CD4-positive, alpha-beta memory T cell (primary cell): ENCODE measurements around the gene RPS6KB2. TPM values are rescaled to one million over a fixed set of nuclear protein-coding genes. Genes with fewer than 3 reads are reported as not detected.

ENCODE experiments used
- CTCF ChIA-PET: fragments of 350-600 bp; sonication (Branson Sonifier 250); formaldehyde crosslinking; loops from one replicate; lab custom pipeline; 2021; ENCODE audit warnings: inconsistent platforms; ENCODE audit not compliant: partially characterized antibody; lab: Charles Lee
- POLR2A ChIA-PET: fragments of 350-600 bp; sonication (Branson Sonifier 250); formaldehyde crosslinking; loops from one replicate; lab custom pipeline; 2021; ENCODE audit not compliant: partially characterized antibody; lab: Charles Lee
- DNase-seq, 5 donors: peaks; one replicate each; pipeline versions ENCODE4 v3.0.0 to v3.0.0-alpha.2; 2020 to 2022; ENCODE audit warnings: mixed read lengths in 1 of 5
- H3K27ac ChIP-seq: one replicate; pipeline ENCODE4 v1.7.0; 2013; ENCODE audit warnings: low read depth, low read length
- H3K27me3 ChIP-seq: 2 replicates; pipeline ENCODE4 v1.7.0; 2013; ENCODE audit warnings: mild to moderate bottlenecking, low read length, moderate library complexity; ENCODE audit not compliant: insufficient read depth
- H3K36me3 ChIP-seq: 2 replicates; pipeline ENCODE4 v1.7.0; 2013; ENCODE audit warnings: mild to moderate bottlenecking, low read length, moderate library complexity; ENCODE audit not compliant: insufficient read depth
- H3K4me1 ChIP-seq: 2 replicates; pipeline ENCODE4 v1.7.0; 2013; ENCODE audit warnings: mild to moderate bottlenecking, low read length, moderate library complexity; ENCODE audit not compliant: insufficient read depth
- H3K4me3 ChIP-seq, 2 donors: one replicate each; pipeline ENCODE4 v1.7.0; 2013; ENCODE audit warnings: low read length in 2 of 2, mild to moderate bottlenecking in 1 of 2
- H3K9me3 ChIP-seq, 2 donors: one replicate each; pipeline ENCODE4 v1.7.0; 2013; ENCODE audit warnings: low read length in 2 of 2, control low read depth in 1 of 2; ENCODE audit not compliant: control insufficient read depth in 1 of 2
- H3K27ac Mint-ChIP-seq, 7 donors: one replicate each; pipeline ENCODE4 v1.8.0; 2020 to 2021; ENCODE audit warnings: mixed read lengths in 7 of 7, mild to moderate bottlenecking in 6 of 7, inconsistent platforms in 3 of 7, moderate library complexity in 3 of 7
- H3K27me3 Mint-ChIP-seq, 2 donors: one replicate each; pipeline ENCODE4 v1.8.0; 2020 to 2021; ENCODE audit warnings: mixed read lengths in 2 of 2
- H3K36me3 Mint-ChIP-seq, 2 donors: one replicate each; pipeline ENCODE4 v1.8.0; 2020 to 2021; ENCODE audit warnings: mixed read lengths in 2 of 2, inconsistent platforms in 1 of 2, mild to moderate bottlenecking in 1 of 2
- H3K4me1 Mint-ChIP-seq, 4 donors: one replicate each; pipeline ENCODE4 v1.8.0; 2020 to 2021; ENCODE audit warnings: mixed read lengths in 4 of 4, mild to moderate bottlenecking in 1 of 4
- H3K4me3 Mint-ChIP-seq, 8 donors: one replicate each; pipeline ENCODE4 v1.8.0; 2020 to 2021; ENCODE audit warnings: mixed read lengths in 8 of 8, mild to moderate bottlenecking in 7 of 8, moderate library complexity in 6 of 8, inconsistent platforms in 3 of 8
- H3K9me3 Mint-ChIP-seq, 8 donors: one replicate each; pipeline ENCODE4 v1.8.0; 2020 to 2021; ENCODE audit warnings: mixed read lengths in 8 of 8, mild to moderate bottlenecking in 5 of 8, inconsistent platforms in 3 of 8, moderate library complexity in 1 of 8
- intact Hi-C: fragments of 100-400 bp; cut with micrococcal nuclease; formaldehyde crosslinking; loops from one replicate; pipeline ENCODE4 v1.15.1; 2023
- polyA plus RNA-seq, 2 donors: library from polyadenylated mRNA; unstranded; fragments of 300-500 nt; fragmentation: Illumina TruSeq; gene quantifications; one replicate each; pipeline ENCODE4 v1.2.3, GENCODE V29; 2021
- total RNA-seq, 2 experiments: library from RNA; stranded (reverse); gene quantifications; one replicate each; pipeline ENCODE4 v1.2.3, GENCODE V29; 2021

Gene RPS6KB2
- total and polyA plus RNA-seq, 4 experiments from 2014 or later: 55.2 to 79.9 (median 68.2) TPM

DNA sequence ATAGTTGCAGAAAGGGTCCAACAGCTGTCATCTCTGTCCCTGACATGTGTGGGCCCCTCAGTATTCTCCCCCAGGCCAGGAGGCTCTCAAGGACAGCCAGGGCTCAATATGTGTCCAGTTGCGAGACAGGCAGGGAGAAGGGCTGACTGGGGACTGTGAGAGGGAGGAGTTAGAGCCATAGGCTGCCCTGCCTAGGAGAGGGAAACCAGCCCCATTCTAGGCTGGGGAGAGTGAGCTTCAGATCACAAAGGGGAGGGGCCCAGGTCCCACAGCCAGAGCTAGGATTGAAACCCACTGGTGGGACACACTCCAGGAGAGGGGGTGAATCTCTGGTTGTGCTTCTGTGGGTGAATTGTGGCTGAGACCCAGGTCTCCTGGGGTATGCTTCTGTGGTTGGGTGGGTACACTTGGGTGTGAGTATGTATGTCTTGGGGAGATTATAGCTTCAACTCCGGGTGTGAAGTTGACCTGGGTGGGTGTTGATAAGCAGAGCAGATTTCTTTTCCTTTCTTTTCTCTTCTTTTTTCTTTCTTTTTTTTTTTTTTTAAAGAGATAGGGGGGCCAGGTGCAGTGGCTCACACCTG lies 14.9 kb upstream of the RPS6KB2 start:
- peaks cover 48 to 86% (median 71%) of the 10 kb centered on the region in 4 donors for H3K4me1 Mint-ChIP-seq
- Histone ChIP-seq H3K4me3 (no peak overlapping the region), H3K27ac (no peak overlapping the region), H3K4me1 (peaks cover 93% of the 10 kb centered on the region), H3K27me3 (no peaks in the 10 kb centered on the region), H3K9me3 (no peaks in the 10 kb centered on the region), H3K36me3 (peaks cover 5% of the 10 kb centered on the region)
- H3K27me3 Mint-ChIP-seq: no peaks in the 10 kb centered on the region
- intact Hi-C loops: no loop called here
- H3K36me3 Mint-ChIP-seq: peaks cover 3% of the 10 kb centered on the region in 2 donors
- CTCF ChIA-PET: interaction anchor here (0.8 to 4.4 kb wide), 5 partner anchors 11 to 55 kb away, joined by 3 to 34 read pairs (median 5); partner anchors contain the start of genes PPP1CA, PTPRCAP and TBC1D10C
- H3K9me3 Mint-ChIP-seq: peaks cover 0 to 2% (median 0%) of the 10 kb centered on the region in 8 donors
- POLR2A ChIA-PET: interaction anchor here (0.6 to 31.8 kb wide), 11 partner anchors 7 to 471 kb away, joined by 3 to 2262 read pairs (median 6); partner anchors contain the start of genes AIP, CORO1B, PPP1CA and PTPRCAP
- no peak for DNase-seq
- H3K27ac Mint-ChIP-seq: peak overlapping the region in 6 of 7 donors; percentile 19 to 77 (median 43)
- H3K4me3 Mint-ChIP-seq: peak overlapping the region in 4 of 8 donors; percentile 2 to 62 (median 52)

DNA sequence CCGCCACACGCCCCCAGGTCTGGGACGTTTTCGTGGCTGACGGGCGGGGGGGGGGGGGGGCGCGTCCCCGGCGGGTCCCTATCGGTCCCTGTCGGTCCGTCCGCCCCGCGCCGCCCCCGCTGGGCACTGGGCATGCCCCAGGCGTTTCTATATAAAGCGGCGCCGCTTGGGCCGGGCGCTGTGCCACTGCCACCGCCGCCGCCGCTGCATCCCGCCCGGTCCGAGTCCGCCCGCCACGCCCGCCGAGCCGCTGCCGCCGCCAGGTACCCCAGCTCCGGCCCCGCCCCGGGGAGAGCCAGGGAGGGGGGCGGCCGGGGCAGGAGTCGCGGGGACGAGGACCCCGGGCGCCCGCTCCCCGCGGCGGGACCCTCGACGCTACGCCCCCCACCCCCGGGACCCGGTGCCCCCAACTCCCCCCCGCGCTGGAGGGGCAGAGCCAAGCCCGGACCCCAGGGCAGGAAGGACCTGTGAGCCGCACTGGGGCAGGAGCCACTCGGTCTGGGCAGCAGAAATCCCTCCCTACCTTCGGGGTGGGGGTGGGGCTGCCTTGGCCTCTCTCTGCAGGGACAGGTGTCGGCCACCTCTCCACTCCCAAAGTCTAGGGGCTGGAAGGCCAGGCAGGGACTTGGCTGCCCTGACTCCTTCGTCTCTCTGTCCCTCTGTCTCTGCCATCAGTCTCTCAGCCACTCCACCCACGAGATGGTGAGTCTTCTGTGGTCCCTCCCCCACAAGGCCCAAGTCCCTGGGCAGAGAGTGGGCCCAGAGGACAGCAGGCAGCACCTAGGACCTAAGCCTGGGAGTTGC lies 12.6 kb upstream of the RPS6KB2 start, which contains the start of gene CARNS1:
CARNS1 (plus strand) TSS at position 178 of the 804 bp plus-strand sequence; CDS start at position 700, 522 bp downstream.
- Mint-ChIP-seq H3K27me3 (no peaks in the 10 kb centered on the region), H3K9me3 (peaks cover 0 to 2% (median 0%) of the 10 kb centered on the region in 8 donors), H3K4me3 (peak within 1 kb of the TSS; percentile 82 to 98 (median 87)), H3K27ac (peak within 1 kb of the TSS; percentile 92 to 98 (median 97)), H3K4me1 (peaks cover 39 to 84% (median 66%) of the 10 kb centered on the region in 4 donors), H3K36me3 (no peaks in the 10 kb centered on the region)
- Histone ChIP-seq H3K4me3 (peak within 1 kb of the TSS in 1 of 2 donors; percentile 15), H3K27ac (peak within 1 kb of the TSS; percentile 53), H3K36me3 (no peaks in the 10 kb centered on the region), H3K4me1 (peaks cover 91% of the 10 kb centered on the region), H3K27me3 (no peaks in the 10 kb centered on the region), H3K9me3 (no peaks in the 10 kb centered on the region)
- ChIA-PET CTCF (interaction anchor here (0.6 to 6.4 kb wide), 5 partner anchors 12 to 53 kb away, joined by 3 to 63 read pairs (median 5); partner anchors contain the start of genes PPP1CA, PTPRCAP, TBC1D10C and TMEM134), POLR2A (interaction anchor here (1.2 to 31.8 kb wide), 7 partner anchors 16 to 53 kb away, joined by 3 to 2262 read pairs (median 13); partner anchors contain the start of genes CORO1B, PPP1CA, PTPRCAP and RAD9A)
- no peak for DNase-seq
- intact Hi-C loops: loop anchor here (2.0 kb wide), 1 partner anchor 53 kb away; the partner anchor contains the start of gene TMEM134

DNA sequence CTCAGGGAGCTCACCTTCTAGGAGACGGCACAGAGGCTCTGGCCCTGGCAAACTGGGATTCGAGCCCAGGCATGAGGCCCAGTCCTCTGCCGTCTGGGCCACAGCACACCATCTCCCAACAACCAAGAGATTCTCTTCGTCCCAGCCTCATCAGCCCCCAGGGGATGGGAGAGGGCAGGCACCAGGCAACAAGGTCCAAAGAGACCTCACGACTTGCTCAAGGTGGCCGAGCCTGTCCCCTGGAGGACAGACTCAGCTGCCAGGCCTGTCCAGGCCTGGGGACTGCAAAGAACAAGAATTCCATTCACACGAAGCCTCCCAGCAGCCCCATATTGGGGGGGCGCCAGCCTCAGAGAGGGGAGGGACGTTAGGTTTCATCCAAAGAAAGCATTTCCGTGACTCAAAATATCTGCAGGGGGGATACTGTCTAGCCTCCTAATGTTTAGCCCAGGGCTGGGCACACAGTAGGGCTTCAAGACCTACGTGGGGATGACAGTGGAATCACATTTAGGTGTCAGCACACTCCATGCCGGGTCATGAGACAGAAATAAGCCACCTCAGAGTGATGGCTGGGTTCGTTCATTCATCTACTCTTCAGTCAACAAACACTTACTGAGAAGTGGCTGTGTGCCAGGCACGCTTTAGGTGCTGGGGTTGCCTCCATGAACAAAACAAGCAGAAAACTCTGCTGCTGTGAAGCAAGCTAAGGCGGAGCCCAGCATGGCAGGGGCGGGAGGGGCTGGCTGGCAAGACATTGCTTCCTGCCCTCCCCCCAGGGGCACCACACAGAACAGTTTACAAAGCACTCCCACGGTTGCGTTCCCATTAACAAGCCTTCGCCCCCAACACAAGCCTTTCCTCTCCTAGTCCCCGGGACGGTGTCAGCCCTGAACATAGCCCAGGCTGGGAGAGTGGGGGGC lies 11.6 kb upstream of the RPS6KB2 start:
- no peaks in the 10 kb centered on the region for H3K27me3 ChIP-seq
- peak overlapping the region in 1 of 2 donors; percentile 15 for H3K4me3 ChIP-seq
- peaks cover 87% of the 10 kb centered on the region for H3K4me1 ChIP-seq
- Mint-ChIP-seq H3K9me3 (peaks cover 0 to 2% (median 0%) of the 10 kb centered on the region in 8 donors), H3K27me3 (no peaks in the 10 kb centered on the region), H3K36me3 (no peaks in the 10 kb centered on the region), H3K4me1 (peaks cover 37 to 81% (median 63%) of the 10 kb centered on the region in 4 donors), H3K4me3 (peak overlapping the region; percentile 78 to 98 (median 87)), H3K27ac (peak overlapping the region; percentile 92 to 98 (median 97))
- POLR2A ChIA-PET: interaction anchor here (0.8 to 31.8 kb wide), 14 partner anchors 15 to 145 kb away, joined by 3 to 2262 read pairs (median 4); partner anchors contain the start of genes AIP, CDK2AP2, CORO1B and POLD4
- CTCF ChIA-PET: interaction anchor here (0.6 to 6.4 kb wide), 6 partner anchors 9 to 52 kb away, joined by 3 to 63 read pairs (median 4); partner anchors contain the start of genes PPP1CA, PTPRCAP, TBC1D10C and TMEM134
- intact Hi-C loops: loop anchor here (1.0 to 2.0 kb wide), 4 partner anchors 7 to 52 kb away; partner anchors contain the start of genes RPS6KB2 and TMEM134
- peak; percentile 82 to 95 (median 89) for DNase-seq
- peak overlapping the region; percentile 53 for H3K27ac ChIP-seq
- H3K9me3 ChIP-seq: no peaks in the 10 kb centered on the region
- H3K36me3 ChIP-seq: no peaks in the 10 kb centered on the region

DNA sequence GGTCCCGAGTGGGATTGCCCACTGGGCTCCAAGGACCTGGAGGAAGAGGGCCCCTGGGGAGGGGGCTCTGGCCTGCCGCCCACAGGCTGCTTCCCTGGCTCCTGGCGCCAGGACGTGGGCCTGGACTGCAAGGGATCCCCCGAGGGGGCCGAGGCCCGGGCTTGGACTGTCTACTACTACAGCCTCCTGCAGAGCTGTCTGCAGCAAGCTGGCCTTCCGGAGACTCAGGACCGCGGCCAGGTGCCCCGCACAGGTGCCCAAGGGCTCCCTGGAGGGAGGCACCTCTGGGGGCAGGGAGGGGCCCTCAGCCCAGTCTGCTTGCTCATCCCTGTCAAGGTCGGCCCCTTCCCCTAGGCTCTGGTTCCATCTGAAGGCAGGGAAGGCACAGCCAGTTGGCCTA lies 10.9 kb upstream of the RPS6KB2 start:
- H3K27me3 Mint-ChIP-seq: no peaks in the 10 kb centered on the region
- no peaks in the 10 kb centered on the region for H3K36me3 Mint-ChIP-seq
- Histone ChIP-seq H3K36me3 (no peaks in the 10 kb centered on the region), H3K27ac (peak overlapping the region; percentile 53), H3K27me3 (no peaks in the 10 kb centered on the region), H3K9me3 (no peaks in the 10 kb centered on the region), H3K4me1 (peaks cover 80% of the 10 kb centered on the region), H3K4me3 (peak overlapping the region in 1 of 2 donors; percentile 3)
- H3K9me3 Mint-ChIP-seq: peaks cover 0 to 2% (median 0%) of the 10 kb centered on the region in 8 donors
- H3K4me3 Mint-ChIP-seq: peak overlapping the region in 6 of 8 donors; percentile 10 to 98 (median 68)
- H3K27ac Mint-ChIP-seq: peak overlapping the region; percentile 76 to 92 (median 79)
- intact Hi-C loops: loop anchor here (1.0 to 2.0 kb wide), 4 partner anchors 8 to 51 kb away; partner anchors contain the start of genes RPS6KB2 and TMEM134
- no peak for DNase-seq
- H3K4me1 Mint-ChIP-seq: peaks cover 33 to 73% (median 55%) of the 10 kb centered on the region in 4 donors
- ChIA-PET CTCF (interaction anchor here (0.9 to 6.4 kb wide), 6 partner anchors 10 to 61 kb away, joined by 3 to 63 read pairs (median 5); partner anchors contain the start of genes PPP1CA, PTPRCAP and TBC1D10C), POLR2A (interaction anchor here (0.8 to 31.8 kb wide), 14 partner anchors 14 to 146 kb away, joined by 3 to 2262 read pairs (median 4); partner anchors contain the start of genes AIP, CDK2AP2, CORO1B and POLD4)

DNA sequence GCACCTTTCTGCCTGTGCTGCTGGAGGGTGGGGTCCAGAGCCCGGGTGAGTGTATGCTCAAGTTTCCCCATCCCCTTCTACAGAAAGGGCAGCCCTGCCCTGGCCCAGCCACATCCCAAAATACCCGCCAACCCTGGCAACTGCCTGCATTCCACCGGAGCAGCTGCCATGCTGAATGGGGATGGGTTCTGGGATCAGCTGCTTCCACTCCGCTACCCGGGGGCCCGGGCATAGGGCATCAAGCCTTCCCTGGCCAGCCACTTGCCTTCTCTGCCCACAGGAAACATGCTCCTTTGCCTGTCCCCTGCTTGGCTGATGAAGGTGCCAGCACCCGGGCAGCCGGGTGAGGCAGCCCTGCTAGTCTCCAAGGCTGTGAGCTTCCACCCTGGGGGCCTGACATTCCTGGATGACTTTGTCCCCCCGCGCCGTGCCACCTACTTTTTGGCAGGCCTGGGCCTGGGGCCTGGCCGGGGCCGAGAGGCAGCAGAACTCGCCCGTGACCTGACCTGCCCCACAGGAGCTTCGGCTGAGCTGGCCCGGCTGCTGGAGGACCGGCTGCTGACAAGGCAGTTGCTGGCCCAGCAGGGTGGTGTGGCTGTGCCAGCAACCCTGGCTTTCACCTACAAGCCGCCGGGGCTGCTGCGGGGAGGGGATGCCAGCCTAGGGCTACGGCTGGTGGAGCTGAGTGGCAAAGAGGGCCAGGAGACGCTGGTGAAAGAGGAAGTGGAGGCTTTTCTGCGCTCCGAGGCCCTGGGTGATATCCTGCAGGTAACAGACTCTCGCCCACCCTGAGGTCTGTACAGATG lies 9.6 kb upstream of the RPS6KB2 start:
- H3K36me3 ChIP-seq: no peaks in the 10 kb centered on the region
- H3K4me3 ChIP-seq: peak overlapping the region in 1 of 2 donors; percentile 24
- peaks cover 29 to 68% (median 49%) of the 10 kb centered on the region in 4 donors for H3K4me1 Mint-ChIP-seq
- H3K9me3 Mint-ChIP-seq: no peaks in the 10 kb centered on the region
- intact Hi-C loops: no loop called here
- no peaks in the 10 kb centered on the region for H3K27me3 ChIP-seq
- no peaks in the 10 kb centered on the region for H3K9me3 ChIP-seq
- H3K27ac Mint-ChIP-seq: peak overlapping the region; percentile 31 to 92 (median 79)
- H3K4me1 ChIP-seq: peaks cover 67% of the 10 kb centered on the region
- no peaks in the 10 kb centered on the region for H3K27me3 Mint-ChIP-seq
- peak overlapping the region; percentile 32 for H3K27ac ChIP-seq
- ChIA-PET POLR2A (interaction anchor here (0.6 to 31.8 kb wide), 10 partner anchors 13 to 144 kb away, joined by 3 to 2262 read pairs (median 12); partner anchors contain the start of genes AIP, CDK2AP2, POLD4 and PPP1CA), CTCF (interaction anchor here (1.3 to 6.4 kb wide), 4 partner anchors 10 to 62 kb away, joined by 3 to 63 read pairs (median 6); partner anchors contain the start of genes PPP1CA and TBC1D10C)
- peak in 3 of 5 donors; percentile 44 to 65 (median 45) for DNase-seq
- H3K4me3 Mint-ChIP-seq: peak overlapping the region; percentile 48 to 87 (median 84)
- no peaks in the 10 kb centered on the region for H3K36me3 Mint-ChIP-seq
